DMS79 (cell line): ENCODE results near the gene SLC26A1.
"Not testable (repeated sequence)": the region's sequence is repeated elsewhere in the genome, so short reads cannot be mapped to it uniquely, and the experiment has no call there.

Experiments used
- DNase-seq: peaks from one replicate; lab custom pipeline; 2025; lab: John Stamatoyannopoulos, UW

SLC26A1 gene

DNA sequence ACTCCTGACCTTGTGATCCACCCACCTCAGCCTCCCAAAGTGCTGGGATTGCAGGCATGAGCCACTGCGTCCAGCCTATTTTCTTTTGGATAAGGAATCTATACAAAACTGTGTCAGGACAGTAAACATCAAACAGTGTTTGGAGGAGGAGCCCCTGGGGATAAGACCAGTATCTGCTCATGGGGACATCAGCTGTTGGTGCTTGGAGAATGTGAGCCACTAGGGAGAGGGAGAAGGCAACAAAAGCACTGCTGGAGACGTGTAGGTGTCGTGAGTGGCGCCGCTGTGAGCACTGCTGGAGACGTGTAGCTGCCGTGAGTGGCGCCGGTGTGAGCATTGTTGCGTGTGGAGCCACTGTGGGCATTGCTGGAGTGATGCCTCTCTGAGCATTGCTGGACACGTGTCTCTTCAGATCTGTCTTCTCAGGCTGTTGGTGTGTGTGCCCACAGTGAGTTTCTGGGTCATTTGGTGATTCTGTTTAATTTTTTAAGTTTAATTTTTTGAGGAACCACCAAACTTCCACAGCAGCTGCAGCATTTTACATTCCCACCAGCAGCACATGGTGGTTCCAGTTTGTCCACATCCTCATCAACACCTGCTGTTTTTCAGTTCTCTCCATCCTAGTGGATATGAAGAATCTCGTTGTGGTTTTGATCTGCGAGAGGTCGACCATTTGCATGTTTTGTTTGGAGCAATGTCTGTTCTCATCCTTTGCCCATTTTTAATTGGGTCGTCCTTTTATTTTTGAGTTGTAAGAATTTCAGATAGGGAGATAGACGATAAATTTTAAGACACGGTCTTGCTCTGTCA lies 38.8 kb downstream of the SLC26A1 start:
- no peak for DNase-seq

DNA sequence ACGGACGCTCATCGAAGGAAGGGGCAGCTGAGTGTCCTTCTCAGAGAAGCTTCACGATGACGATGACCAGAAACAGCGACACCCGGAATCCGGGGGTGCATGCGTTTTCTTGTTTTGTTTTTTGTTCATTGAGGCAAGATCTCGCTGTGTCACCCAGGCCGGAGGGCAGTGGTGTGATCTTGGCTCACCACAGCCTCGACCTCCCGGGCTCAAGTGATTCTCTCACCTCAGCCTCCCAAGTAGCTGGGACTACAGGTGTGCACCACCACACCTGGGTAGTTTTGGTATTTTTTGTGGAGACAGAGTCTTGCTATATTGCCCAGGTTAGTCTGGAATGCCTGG lies 39.7 kb downstream of the SLC26A1 start:
- no peak for DNase-seq

DNA sequence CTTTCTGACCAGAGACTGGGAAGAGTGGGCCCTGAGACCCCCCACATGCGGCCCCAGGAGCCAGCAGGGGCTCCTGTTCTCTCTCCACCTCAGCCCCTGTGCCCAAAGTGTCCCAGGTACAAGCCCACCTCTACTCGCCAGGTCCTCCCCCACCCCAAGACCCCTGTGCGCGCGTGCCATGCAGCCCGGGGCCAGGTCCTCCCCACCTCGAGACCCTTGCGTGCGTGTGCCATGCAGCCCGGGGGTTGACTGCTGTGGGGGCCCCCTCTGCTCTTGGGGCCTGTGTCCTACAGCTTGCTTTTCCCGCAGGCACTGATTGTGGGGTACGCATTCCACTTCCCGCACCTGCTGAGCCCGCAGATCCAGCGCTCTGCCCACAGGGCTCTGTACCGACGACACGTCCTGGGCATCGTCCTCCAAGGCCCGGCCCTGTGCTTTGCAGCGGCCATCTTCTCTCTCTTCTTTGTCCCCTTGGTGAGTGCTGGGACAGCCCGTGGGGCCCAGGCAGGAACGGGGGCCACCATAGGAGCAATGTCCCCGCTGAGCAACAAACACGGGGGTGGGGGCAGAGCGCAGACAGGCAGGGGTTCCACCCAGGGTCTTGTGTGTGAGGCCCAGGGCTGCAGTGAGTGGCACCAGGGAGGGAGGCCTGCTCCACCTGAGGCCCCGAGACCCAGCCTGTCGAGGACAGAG lies 40.2 kb downstream of the SLC26A1 start:
- no peak for DNase-seq

DNA sequence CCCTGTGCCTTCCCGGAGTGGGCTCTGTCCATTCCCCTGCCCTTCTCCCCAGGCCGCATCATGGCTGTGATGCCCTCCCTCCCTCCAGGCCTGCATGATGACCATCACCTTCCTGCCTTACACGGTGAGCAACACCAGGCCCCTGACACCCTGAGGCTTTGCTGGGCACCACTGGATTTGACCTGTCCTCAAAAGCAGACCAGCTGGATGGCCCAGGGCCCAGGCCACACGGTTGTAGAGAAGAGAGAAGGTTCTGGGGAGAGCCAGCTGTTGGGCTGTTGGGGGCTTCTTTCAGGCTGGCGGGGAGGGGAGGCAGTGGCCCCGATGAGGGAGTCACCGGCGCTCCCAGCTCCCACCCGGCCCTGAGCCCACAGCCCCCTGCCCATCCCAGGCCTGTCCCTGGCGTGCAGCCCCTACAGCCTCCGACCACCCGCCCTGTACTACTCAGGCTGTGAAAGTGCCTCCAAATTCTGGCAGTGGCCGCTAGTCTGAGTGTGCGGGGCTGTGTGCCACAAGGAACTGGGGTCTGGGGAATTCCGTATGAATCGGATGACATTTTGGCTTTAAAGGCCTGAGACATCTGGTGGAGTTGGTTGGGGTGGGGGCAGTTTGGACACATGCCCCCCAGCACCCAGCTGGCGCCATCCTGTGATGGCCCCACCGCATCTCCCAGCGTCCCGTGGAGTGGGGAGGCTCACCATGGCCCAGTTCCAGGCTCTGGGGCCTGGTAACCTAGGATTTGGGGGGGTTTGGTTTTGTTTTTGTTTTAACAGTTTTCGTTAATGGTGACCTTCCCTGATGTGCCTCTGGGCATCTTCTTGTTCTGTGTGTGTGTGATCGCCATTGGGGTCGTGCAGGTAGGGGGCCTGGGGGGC lies 41.4 kb downstream of the SLC26A1 start:
- DNase-seq, result no peak

DNA sequence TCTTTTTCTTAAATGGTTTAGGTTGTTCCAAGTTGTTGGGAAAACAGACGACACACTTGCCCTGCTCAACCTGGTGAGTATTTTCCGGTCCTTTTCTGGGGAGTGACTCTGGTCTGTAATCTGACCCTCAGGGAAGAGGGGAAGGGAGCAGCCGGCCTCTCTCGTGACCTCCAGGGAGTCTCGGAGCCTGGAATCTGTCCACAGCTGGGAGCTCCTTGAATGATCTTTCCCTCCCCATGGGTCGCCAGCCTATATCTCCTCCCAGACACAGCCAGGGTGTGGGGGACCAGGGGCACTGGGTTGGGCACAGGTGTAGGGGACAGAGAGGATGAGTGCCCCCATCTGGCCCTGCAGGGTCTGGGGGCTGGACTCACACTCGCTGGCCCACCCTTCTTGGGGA lies 42.0 kb downstream of the SLC26A1 start:
- no peak for DNase-seq

DNA sequence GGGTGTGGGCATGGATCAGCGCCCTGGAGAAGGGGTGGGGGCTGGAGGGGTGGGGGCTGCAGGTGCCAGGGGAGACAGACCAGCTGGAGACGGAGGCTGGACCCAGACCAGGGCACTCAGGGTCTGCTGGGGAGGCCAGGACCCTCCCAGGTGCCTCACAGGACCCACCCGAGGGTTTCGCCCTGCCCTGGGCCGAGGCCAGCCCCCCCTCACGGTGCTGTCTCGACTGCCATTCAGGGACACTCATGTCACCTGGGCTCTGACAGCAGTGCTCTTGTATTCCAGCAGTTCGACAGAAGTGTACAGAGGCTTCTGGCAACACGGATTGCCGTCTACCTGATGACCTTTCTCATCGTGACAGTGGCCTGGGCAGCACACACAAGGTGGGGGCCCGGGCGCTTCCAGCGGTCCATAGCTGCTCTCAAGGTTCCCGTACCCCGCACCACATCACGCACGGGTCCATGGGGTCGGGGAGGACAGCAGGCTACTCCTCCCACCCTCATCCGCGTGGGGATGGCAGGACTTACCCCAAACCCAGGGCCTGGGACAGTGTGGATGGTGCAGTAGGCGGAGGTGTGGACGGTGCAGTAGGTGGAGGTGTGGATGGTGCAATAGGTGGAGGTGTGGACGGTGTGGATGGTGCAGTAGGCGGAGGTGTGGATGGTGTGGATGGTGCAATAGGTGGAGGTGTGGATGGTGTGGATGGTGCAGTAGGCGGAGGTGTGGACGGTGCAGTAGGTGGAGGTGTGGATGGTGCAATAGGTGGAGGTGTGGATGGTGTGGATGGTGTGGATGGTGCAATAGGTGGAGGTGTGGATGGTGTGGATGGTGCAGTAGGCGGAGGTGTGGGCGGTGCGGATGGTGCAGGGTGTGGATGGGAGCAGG lies 42.8 kb downstream of the SLC26A1 start:
- no peak for DNase-seq

DNA sequence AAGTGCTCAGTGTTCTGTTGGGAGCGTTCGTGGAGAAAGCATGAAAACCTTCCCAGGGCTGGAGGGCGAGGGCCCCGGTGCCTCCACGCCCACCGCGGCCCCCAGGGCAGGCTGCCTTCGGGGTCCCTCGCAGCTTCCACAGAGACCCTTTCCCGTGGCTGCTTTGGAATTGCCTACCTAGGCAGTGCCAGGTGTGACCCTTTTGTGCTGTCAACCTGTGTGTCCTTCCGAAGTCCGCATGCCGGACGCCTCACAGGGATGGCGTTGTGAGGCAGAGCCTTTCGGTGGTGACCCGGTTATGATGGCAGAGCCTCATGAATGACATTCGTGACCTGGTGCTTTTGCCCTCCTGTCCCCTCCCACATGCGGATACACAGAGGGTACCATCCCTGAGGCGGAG lies 43.5 kb downstream of the SLC26A1 start:
- no peak for DNase-seq

DNA sequence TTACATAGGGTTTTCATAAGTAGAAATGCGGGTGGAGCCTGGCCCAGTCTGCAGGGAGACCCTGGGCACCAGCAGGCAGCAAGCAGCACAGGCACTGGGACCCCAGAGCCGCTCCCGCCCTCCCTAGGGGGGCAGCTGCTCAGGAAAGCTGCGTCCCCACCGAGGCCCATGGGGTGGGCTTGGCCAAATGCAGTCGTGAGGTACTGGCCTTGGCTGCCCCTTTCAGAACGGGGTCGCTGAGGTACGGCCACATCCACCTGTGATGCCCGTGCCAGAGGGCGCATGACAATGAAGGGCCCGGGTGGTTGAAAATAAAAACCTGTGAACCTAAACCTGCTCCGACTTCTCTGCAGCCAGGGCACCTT lies 44.3 kb downstream of the SLC26A1 start:
- no peak for DNase-seq

DNA sequence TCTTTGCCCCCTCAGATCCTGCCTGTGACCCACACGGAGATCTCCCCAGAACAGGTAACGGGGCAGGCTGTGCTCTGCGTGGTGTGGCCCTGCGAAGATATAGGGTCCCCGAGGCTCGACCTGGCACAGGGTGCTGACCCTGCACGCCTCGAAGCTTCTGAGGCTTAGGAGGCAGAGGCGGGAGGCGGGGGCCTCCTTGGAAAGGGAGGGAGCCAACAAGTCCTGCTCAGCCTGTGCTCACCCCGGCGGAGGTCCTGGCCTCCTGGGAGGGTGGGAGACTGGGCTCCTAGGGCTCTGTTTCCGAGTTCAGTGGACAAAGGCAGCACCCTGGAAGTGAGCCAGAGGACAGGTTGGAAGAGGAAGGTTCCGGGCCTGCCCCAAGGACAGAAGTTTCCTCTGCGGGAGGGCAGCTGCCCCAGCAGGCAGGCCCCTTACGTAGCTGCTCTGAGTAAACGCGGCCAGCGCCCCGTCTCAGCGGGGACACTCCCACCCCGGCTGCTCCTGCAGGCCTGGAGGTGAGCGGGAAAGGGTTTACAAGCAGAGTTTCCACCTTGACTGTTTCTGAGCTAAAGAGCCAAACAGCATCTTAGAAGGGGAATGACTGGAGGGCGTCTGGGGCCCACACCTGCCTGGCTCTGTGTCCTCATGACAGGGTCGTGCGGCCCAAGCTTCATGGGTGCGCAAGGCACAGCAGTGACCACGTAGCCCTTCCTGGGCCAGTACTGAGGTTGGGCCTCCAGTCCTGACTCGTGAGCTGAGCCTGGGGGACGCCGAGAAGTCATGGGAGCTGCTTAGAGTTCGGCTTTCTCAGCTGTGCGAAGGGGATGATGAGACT lies 44.9 kb downstream of the SLC26A1 start:
- no peak for DNase-seq

DNA sequence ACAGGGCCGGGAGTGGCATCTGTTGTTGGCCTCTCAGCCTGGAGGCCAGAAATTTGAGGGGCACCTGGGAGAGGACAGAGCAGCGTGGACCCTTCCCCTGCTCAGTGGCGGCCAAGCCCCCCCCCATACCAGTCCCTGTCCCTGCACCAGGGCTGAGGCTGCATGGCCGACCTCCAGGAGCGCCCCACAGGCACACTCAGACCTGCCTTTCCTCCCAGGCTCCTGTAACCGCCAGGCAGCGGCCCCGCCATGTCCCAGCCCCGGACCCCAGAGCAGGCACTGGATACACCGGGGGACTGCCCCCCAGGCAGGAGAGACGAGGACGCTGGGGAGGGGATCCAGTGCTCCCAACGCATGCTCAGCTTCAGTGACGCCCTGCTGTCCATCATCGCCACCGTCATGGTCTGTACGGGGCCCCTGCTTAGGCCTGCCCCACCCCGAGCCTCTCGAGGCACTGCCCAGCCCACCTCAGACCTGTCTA lies 45.7 kb downstream of the SLC26A1 start:
- no peak for DNase-seq

DNA sequence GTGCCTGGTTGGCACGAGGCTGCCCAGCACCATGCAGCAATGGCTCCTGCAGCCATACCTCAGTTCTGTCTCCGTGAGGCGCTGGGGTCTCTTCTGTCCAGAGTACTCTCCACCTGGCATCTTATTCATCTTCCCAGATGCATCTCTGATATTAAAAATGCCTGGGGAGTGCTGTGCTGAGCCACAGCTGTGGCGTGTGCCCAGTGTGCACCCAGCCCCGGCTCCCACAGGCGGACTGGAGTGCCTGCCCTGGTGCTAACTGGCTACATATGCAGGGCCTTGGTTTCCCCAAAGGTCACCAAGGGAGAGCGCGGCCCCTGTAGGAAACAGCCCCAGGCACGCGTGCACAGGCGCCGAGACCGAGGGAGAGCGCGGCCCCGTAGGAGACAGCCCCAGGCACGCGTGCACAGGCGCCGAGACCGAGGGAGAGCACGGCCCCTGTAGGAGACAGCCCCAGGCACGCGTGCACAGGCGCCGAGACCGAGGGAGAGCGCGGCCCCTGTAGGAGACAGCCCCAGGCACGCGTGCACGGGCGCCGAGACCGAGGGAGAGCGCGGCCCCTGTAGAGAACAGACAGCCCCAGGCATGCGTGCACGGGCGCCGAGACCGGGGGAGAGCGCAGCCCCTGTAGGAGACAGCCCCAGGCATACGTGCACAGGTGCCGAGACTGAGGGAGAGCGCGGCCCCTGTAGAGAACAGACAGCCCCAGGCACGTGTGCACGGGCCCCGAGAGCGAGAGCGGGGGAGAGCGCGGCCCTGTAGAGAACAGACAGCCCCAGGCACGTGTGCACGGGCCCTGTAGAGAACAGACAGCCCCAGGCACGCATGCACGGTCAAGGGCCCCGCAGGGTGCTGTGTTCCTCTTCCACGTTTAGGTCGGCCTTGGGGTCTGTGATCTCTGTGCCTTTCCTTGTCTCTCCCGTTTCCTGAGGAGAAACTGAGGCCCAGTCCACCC lies 46.4 kb downstream of the SLC26A1 start:
- no peak for DNase-seq

DNA sequence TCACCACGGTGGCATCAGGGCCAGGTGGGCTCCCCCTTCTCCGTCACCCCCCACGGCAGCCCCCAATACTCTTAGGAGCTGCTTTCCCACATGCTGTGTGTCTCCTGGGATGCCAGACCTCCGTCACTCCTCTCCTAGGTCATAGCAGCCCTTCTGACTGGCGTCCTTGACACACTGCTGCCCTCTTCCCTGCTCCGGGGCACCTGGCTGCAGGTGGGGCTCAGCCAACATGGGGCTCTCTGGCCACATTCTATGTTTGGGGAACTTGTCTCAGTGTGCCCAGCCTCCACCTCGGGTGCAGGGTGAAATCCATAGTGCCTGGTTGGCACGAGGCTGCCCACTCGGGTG lies 47.1 kb downstream of the SLC26A1 start:
- no peak for DNase-seq

DNA sequence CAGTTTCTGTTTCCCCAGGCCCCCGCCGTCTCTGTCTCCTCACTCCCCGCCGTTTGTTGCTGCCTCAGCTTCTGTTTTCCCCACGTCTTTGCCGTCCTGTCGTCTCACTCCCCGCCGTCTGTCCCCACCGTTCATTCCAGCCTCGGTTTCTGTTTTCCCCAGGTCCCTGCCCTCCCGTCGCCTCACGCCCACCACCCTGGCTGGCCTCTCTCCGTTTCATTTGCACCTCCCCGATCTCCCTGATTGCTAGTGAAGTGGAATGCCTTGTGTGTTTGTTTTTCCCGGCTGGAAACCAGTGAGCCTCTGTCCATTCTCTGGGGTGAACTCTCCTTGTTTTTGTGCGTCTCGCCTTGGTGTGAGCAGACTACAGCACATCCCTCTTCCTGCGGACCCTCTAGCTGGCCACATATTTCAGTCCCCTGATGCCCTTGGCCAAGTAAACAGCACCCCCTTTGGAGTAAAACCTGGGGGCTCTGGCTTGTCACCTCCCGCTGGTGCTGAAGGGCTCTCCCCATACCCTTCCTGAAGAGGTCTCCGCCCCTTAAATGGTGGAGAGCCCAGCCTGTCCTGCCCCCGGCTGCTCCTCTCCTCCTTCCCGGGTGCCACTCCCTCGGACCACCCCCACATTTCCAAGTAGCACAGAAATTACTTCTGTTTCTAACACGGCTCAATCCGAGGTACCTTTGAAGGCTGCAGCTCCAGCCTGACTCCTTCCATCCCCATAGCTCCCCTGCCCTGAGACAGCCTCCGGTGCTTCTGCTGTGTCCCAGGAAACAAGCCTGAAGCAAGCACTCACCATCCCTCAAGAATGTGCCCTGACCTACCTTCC lies 47.7 kb downstream of the SLC26A1 start:
- DNase-seq, result no peak

DNA sequence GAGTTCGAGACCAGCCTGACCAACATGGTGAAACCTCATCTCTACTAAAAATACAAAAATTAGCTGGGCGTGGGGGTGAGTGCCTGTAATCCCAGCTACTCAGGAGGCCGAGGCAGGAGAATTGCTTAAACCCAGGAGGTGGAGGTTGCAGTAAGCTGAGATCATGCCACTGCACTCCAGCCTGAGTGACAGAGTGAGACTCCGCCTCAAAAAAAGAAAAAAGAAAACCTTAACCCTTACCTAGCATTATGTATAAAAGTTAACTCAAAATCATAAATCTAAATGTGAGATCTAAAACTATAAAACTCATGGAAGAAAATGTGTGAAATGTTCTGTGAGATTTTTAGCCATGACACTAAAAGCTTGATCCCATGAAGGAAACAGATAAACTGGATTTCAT lies 53.7 kb downstream of the SLC26A1 start:
- DNase-seq, result not testable (repeated sequence)
